ENCODE data around the gene SPEF1. TPM values are rescaled to one million over a fixed set of nuclear protein-coding genes. Genes with fewer than 3 reads are reported as not detected.

SPEF1 gene
- total RNA-seq, 2 donors from 2014 or later, result 0.66 to 1.3 TPM

- Histone ChIP-seq H3K4me1 (no peaks in the 10 kb centered on the region), H3K36me3 (replicated peaks in 1 of 2; ENCODE audit: insufficient read depth in 1 of 2, low read depth in 2 of 2) (no peaks in the 10 kb centered on the region), H3K9me3 (no peaks in the 10 kb centered on the region), H3K27me3 (no peaks in the 10 kb centered on the region), H3K4me3 (no peak overlapping the region), H3K27ac (no peak overlapping the region)
- intact Hi-C loops (cut with DNase I), result no loop called here
- DNase-seq, result no peak
- no peak for TF ChIP-seq POLR2A (IDR thresholded peaks at IDR 0.05)
- TF ChIP-seq, protein P1, sequence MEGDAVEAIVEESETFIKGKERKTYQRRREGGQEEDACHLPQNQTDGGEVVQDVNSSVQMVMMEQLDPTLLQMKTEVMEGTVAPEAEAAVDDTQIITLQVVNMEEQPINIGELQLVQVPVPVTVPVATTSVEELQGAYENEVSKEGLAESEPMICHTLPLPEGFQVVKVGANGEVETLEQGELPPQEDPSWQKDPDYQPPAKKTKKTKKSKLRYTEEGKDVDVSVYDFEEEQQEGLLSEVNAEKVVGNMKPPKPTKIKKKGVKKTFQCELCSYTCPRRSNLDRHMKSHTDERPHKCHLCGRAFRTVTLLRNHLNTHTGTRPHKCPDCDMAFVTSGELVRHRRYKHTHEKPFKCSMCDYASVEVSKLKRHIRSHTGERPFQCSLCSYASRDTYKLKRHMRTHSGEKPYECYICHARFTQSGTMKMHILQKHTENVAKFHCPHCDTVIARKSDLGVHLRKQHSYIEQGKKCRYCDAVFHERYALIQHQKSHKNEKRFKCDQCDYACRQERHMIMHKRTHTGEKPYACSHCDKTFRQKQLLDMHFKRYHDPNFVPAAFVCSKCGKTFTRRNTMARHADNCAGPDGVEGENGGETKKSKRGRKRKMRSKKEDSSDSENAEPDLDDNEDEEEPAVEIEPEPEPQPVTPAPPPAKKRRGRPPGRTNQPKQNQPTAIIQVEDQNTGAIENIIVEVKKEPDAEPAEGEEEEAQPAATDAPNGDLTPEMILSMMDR (IDR thresholded peaks at IDR 0.05), result no peak
- no peak for ATAC-seq
- 87 to 90% methylated on average over 10 to 11 of the region's 11 CpGs for WGBS, 2 donors
These were observed 21.9 kb downstream of the SPEF1 start for GRCh38 chr20:3759316-3759823.

- no peaks in the 10 kb centered on the region for H3K36me3 ChIP-seq (replicated peaks in 1 of 2; ENCODE audit: insufficient read depth in 1 of 2, low read depth in 2 of 2)
- intact Hi-C loops (cut with DNase I), result no loop called here
- H3K4me1 ChIP-seq, result no peaks in the 10 kb centered on the region
- WGBS, 2 donors, result 81 to 88% methylated on average over 11 of the region's 11 CpGs
- ATAC-seq, result no peak
- no peak overlapping the region for H3K4me3 ChIP-seq
- no peak overlapping the region for H3K27ac ChIP-seq
- no peak for TF ChIP-seq POLR2A (IDR thresholded peaks at IDR 0.05)
- TF ChIP-seq, protein P1 (IDR thresholded peaks at IDR 0.05), result no peak
- DNase-seq, result no peak
- no peaks in the 10 kb centered on the region for H3K9me3 ChIP-seq
- H3K27me3 ChIP-seq, result no peaks in the 10 kb centered on the region
These were observed 22.7 kb downstream of the SPEF1 start for GRCh38 chr20:3758566-3758965.

GRCh38 chr20:3757268-3757667 lies 24.0 kb downstream of the SPEF1 start:
- 76 to 92% methylated on average over 2 of the region's 2 CpGs for whole genome bisulfite sequencing, 2 donors
- Histone ChIP-seq H3K9me3 (no peaks in the 10 kb centered on the region), H3K27ac (no peak overlapping the region), H3K36me3 (replicated peaks in 1 of 2; ENCODE audit: insufficient read depth in 1 of 2, low read depth in 2 of 2) (no peaks in the 10 kb centered on the region), H3K4me1 (peaks cover 6% of the 10 kb centered on the region), H3K27me3 (no peaks in the 10 kb centered on the region), H3K4me3 (no peak overlapping the region)
- no peak for DNase-seq
- TF ChIP-seq, protein P1 (IDR thresholded peaks at IDR 0.05), result no peak
- TF ChIP-seq POLR2A (IDR thresholded peaks at IDR 0.05), result no peak
- ATAC-seq, result no peak
- intact Hi-C loops (cut with DNase I), result no loop called here

- no peak for DNase-seq
- Histone ChIP-seq H3K27me3 (no peaks in the 10 kb centered on the region), H3K4me3 (no peak overlapping the region), H3K9me3 (no peaks in the 10 kb centered on the region), H3K4me1 (peaks cover 18% of the 10 kb centered on the region), H3K27ac (no peak overlapping the region), H3K36me3 (replicated peaks in 1 of 2; ENCODE audit: insufficient read depth in 1 of 2, low read depth in 2 of 2) (no peaks in the 10 kb centered on the region)
- no peak for ATAC-seq
- intact Hi-C loops (cut with DNase I), result no loop called here
- TF ChIP-seq, protein P1 (IDR thresholded peaks at IDR 0.05), result no peak
- TF ChIP-seq POLR2A (IDR thresholded peaks at IDR 0.05), result no peak
- 88 to 91% methylated on average over 3 to 4 of the region's 5 CpGs for WGBS, 2 donors
These were observed 25.3 kb downstream of the SPEF1 start for GRCh38 chr20:3755814-3756480.

DNA sequence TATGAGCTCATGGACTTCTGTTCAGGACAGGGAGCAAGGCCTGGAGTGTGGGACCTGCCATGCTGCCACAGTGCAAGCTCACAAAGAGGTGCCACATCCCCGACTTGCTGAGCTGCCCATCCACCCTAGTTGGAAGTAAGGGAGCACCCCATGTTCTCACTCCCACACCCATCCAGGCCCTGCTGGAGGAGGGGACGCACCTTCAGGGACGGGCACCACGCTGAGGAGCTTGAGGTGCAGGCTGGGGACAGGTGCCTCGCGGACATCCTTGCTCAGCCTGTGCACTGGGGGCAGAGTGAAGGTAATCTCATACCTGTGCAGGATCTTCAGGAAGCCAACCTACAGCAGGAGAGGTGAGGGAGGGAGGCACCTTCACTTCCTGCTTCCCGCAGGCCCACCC lies 26.0 kb downstream of the SPEF1 start:
- intact Hi-C loops (cut with DNase I), result no loop called here

More for the DNA sequence above, 26.0 kb downstream of the SPEF1 start:
- H3K4me3 ChIP-seq, result no peak overlapping the region
- ATAC-seq, result no peak
- no peak for DNase-seq
- H3K9me3 ChIP-seq, result no peaks in the 10 kb centered on the region
- H3K4me1 ChIP-seq, result peaks cover 21% of the 10 kb centered on the region
- peaks cover 0 to 2% of the 10 kb centered on the region in 2 donors for H3K27me3 ChIP-seq
- WGBS, 2 donors, result 76 to 100% methylated on average over 3 to 7 of the region's 7 CpGs
- no peak overlapping the region for H3K27ac ChIP-seq
- TF ChIP-seq, protein P1 (IDR thresholded peaks at IDR 0.05), result no peak
- TF ChIP-seq POLR2A (IDR thresholded peaks at IDR 0.05), result no peak
- H3K36me3 ChIP-seq (replicated peaks in 1 of 2; ENCODE audit: insufficient read depth in 1 of 2, low read depth in 2 of 2), result no peaks in the 10 kb centered on the region

All from body of pancreas (tissue), 4 donors.